ENCODE data around the gene FN1.

The FN1 gene

GRCh38 chr2:215421859-215422461, 13.9 kb downstream of the FN1 start:
- TF ChIP-seq CTCF (IDR thresholded peaks at IDR 0.05; ENCODE audit: low read depth, low read length) = no peak
- H3K4me3 ChIP-seq (ENCODE audit: low read depth, low read length) = no peak overlapping the region

GRCh38 chr2:215420471-215420935, 15.4 kb downstream of the FN1 start:
- H3K4me3 ChIP-seq (ENCODE audit: low read depth, low read length) = no peak overlapping the region
- no peak for TF ChIP-seq CTCF (IDR thresholded peaks at IDR 0.05; ENCODE audit: low read depth, low read length)

- no peak for TF ChIP-seq CTCF (IDR thresholded peaks at IDR 0.05; ENCODE audit: low read depth, low read length)
- no peak overlapping the region for H3K4me3 ChIP-seq (ENCODE audit: low read depth, low read length)
These were observed 15.9 kb downstream of the FN1 start for GRCh38 chr2:215419769-215420470.

- H3K4me3 ChIP-seq (ENCODE audit: low read depth, low read length) = no peak overlapping the region
- no peak for TF ChIP-seq CTCF (IDR thresholded peaks at IDR 0.05; ENCODE audit: low read depth, low read length)
These were observed 16.8 kb downstream of the FN1 start for GRCh38 chr2:215419113-215419512.

- no peak overlapping the region for H3K4me3 ChIP-seq (ENCODE audit: low read depth, low read length)
- no peak for TF ChIP-seq CTCF (IDR thresholded peaks at IDR 0.05; ENCODE audit: low read depth, low read length)
These were observed 17.6 kb downstream of the FN1 start for GRCh38 chr2:215418064-215418963.

GRCh38 chr2:215417400-215417951, 18.4 kb downstream of the FN1 start:
- no peak for TF ChIP-seq CTCF (IDR thresholded peaks at IDR 0.05; ENCODE audit: low read depth, low read length)
- H3K4me3 ChIP-seq (ENCODE audit: low read depth, low read length) = no peak overlapping the region

All from WI38 (cell line).